HG02678 (cell line): ENCODE measurements around the gene SECISBP2L.

Experiments
- ATAC-seq: cut with Tn5 transposase; IDR thresholded peaks from one replicate; pipeline ENCODE4 v1.9.1; 2021; ENCODE audit warnings: mild to moderate bottlenecking, moderate library complexity; ENCODE audit not compliant: unreplicated experiment

The SECISBP2L gene

GRCh38 chr15:49059491-49059890, 13.2 kb upstream of the SECISBP2L start:
- no peak for ATAC-seq

- no peak for ATAC-seq
Measured at GRCh38 chr15:49058559-49058958, 12.3 kb upstream of the SECISBP2L start.

- ATAC-seq = no peak
Measured at GRCh38 chr15:49055630-49056029, 9.4 kb upstream of the SECISBP2L start.

- no peak for ATAC-seq
Measured at GRCh38 chr15:49052662-49053061, 6.4 kb upstream of the SECISBP2L start.

DNA sequence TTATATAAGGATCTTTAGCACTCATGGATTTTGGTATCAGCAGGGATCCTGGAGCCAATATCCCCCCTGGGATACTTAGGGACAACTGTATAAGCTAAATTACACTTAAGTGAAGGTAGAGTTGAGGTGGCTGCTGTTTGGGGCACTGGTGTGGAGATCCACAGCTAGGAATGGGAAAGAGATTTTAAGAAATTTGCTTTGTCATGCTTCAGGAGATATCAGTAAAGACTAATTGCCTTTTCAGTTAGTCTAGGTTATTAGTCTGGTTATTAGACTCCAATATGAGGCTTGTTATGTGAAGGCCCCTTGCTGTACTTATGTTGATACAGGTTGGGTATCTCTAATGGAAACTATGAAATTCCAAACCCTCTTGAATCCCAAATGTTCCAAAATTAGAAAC, 1.2 kb upstream of the SECISBP2L start:
- no peak for ATAC-seq

DNA sequence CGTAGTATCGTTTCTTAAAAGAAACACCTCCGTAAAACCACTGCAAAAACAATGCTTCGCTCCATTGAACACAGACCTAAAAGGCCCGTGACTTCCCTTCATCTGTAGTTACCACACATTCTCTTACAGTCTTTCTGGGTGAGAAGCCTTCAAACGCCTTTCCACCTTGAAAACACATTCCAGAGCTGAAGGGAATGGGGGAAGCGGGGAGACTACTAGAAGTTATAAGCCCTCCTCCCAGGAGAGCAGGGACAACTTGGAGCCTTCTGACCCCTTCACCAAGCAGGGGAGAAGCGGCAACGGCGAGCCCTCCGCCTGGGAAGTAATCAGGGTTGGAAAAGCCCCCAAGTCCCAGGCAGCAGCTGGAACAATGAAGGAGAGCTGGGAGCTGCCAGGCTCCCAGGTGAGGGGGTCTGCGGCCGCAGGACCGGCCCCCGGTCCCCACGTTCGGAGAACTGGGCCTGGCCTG, 461 bp downstream of the SECISBP2L start:
- peak; percentile 36 for ATAC-seq

GRCh38 chr15:49044766-49045606, 1.3 kb downstream of the SECISBP2L start:
- no peak for ATAC-seq

DNA sequence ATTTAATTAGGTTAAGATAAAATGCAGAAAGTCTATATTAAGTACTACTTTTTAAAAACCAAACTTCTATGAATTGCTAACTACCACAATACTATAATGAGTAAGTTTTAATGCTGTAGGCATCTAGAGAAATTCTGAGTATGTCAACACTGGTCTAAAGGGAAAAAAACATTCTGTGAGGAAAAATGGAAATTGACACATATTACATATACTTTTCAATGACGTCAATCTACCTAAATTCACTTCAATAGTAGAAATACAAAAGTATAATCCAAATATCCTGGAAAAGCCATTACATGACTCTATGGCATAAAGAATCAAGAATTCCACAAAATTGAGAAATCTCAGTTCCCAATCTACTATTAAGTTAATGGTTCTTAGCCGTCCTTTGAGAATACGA, 2.2 kb downstream of the SECISBP2L start:
- ATAC-seq = no peak

- ATAC-seq = no peak
Measured at GRCh38 chr15:49042165-49042564, 4.1 kb downstream of the SECISBP2L start.

DNA sequence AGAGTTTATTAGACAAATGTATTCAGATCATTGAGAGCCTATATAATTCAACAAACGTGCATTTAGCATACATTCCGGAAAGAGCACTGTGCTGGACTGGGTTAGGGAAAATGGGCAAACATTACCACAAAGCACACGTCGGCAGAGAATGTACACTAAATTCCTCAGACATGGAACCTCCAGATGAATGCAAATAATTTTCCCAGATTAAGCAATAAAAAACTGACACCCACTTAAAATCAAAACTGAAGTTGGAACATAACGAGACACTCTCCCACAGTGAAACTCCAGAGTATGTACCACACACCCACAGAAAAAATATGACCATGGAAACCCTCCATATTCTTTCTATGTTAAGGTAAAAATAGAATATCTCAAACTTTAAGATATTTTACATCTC, 4.8 kb downstream of the SECISBP2L start:
- no peak for ATAC-seq

DNA sequence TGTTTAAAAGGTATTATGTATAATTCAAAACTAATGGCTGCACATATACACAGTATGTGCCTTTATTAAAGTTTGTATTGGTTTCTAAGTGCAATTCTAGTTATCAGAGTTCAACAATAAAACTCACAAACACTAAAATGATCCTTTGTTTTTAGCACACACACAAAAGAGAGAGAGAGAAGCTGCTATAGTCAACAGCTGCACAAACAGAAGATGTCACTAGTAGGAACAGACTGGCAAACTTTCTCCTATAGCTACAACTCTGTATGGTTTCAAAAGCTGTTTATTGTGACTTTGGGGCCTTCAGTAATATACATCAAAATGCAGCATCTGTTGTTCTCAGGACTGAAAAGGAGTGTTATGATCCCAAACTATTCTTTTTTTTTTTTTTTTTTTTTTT, 6.1 kb downstream of the SECISBP2L start:
- no peak for ATAC-seq

GRCh38 chr15:49038382-49038781, 7.9 kb downstream of the SECISBP2L start:
- no peak for ATAC-seq

DNA sequence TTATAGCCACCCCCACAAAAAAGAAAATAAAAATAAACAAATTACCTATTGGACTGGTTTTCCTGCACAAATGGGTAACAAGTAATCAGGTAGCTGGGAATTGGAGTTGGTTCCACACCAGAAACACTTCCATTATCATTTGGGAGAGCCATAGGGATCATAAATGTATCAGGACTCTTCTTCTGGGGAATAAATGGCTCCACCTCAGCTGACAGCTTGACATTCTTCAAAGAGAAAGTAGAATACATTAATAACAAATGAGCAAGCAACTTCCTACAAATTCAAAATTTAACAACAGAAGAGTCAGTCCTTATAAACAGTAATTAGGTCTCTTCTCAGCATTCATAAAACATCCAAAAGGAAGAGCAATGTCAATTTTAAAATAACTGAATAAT, 8.7 kb downstream of the SECISBP2L start:
- ATAC-seq = no peak

- no peak for ATAC-seq
Measured at GRCh38 chr15:49036650-49037545, 9.3 kb downstream of the SECISBP2L start.

GRCh38 chr15:49035825-49036224, 10.4 kb downstream of the SECISBP2L start:
- no peak for ATAC-seq

GRCh38 chr15:49032601-49033145, 13.6 kb downstream of the SECISBP2L start:
- ATAC-seq = no peak

GRCh38 chr15:49031804-49032203, 14.4 kb downstream of the SECISBP2L start:
- no peak for ATAC-seq

- no peak for ATAC-seq
Measured at GRCh38 chr15:49026700-49027099, 19.5 kb downstream of the SECISBP2L start.

DNA sequence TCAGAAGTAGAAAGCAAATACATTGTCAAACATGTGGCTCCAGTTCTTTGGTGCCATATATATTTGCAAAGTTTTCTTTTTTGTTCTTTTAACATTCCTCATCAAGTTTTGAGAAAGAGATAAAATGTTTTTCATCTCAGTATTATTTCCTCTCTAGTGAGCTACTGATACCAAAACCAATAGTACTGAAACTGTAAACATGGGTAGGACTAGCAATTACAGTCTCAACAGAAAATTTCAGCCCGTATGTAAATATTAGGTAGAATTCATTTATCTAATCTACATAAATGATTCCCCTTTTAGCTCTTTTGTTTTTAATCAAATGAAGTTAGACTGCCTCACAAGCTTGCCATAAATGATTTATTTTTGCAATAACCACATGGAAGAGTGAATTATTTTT, 21.4 kb downstream of the SECISBP2L start:
- peak; percentile 79 for ATAC-seq

DNA sequence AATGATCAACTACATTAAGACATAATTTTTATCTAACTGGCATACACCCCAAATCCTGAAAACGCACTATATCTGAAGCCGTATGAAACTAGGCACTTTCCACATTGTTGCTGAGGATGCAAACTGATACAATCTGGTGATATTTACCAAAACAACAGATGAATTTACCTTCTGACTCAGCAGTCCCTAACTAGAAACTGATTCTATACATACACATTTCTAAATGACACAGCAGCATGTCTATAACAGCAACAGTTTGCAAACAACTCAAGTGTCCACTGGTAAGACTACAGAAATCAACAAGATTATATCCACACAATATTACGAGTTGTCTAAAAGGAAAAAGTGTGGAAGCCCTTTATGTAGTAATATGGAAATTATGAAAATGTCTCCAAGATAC, 22.9 kb downstream of the SECISBP2L start:
- peak; percentile 68 for ATAC-seq

DNA sequence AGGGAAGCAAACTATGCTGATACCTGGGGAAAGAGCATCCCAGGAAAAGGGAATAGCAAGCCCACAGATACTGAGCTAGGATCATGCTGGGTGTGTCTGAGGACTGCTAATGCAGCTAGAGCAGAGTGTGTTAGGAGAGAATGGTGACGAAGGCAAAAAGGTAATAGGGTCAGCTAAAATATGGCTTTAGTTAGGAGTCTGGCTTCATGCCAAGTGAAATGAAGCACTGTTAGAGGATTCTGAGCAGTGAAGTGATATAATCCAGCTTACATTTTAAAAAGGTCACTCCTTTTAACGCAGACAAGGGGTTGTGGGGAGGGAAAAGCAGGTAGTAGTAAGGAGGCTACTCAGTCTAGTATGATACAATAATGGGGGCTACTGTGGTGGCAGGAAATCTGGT, 30.4 kb downstream of the SECISBP2L start:
- no peak for ATAC-seq

DNA sequence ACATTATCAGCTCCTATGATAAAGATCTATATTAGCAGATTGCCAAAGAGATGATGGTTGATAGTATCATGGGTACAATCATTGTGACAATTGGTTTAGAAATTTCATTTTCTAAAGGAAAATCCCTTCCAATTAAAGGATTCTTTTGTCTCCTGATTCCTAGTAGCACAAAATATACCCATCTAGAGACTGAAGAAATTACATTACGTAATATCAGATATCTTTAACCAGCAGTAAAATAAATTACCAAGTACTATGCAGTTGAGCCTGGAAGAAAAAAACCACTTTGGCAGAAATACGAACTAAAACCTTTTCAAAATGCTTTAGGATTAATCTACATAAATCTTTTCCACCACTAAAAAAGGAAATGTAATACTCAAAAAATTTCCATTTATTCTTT, 46.9 kb downstream of the SECISBP2L start:
- ATAC-seq = no peak
